Liver (tissue), 9 donors: ENCODE results near the gene ZNF224. TPM values are rescaled to one million over a fixed set of nuclear protein-coding genes. Genes with fewer than 3 reads are reported as not detected.

Experiments
- DNase-seq: peaks from one replicate; pipeline ENCODE4 v3.0.0-alpha.2; 2017; ENCODE audit warnings: low spot score
- H3K27ac ChIP-seq, 2 donors: one replicate each; pipeline ENCODE4 v1.7.0; 2013; ENCODE audit warnings: inconsistent platforms in 2 of 2, low read length in 2 of 2, control low read depth in 1 of 2, low read depth in 1 of 2, mild to moderate bottlenecking in 1 of 2
- H3K27me3 ChIP-seq, 4 donors: one replicate each; pipeline versions ENCODE4 v1.6.1 to v1.7.0; 2013; ENCODE audit warnings: low read length in 3 of 4, inconsistent platforms in 1 of 4, mild to moderate bottlenecking in 1 of 4, moderate library complexity in 1 of 4; ENCODE audit not compliant: control insufficient read depth in 4 of 4, insufficient read depth in 4 of 4
- H3K36me3 ChIP-seq, 4 donors: one replicate each; pipeline versions ENCODE4 v1.6.1 to v1.7.0; 2013; ENCODE audit warnings: low read length in 3 of 4, mild to moderate bottlenecking in 3 of 4, low read depth in 1 of 4, moderate library complexity in 1 of 4; ENCODE audit not compliant: control insufficient read depth in 4 of 4, insufficient read depth in 3 of 4
- H3K4me1 ChIP-seq, 4 donors: one replicate each; pipeline versions ENCODE4 v1.6.1 to v1.7.0; 2013; ENCODE audit warnings: low read length in 3 of 4, mild to moderate bottlenecking in 3 of 4, moderate library complexity in 1 of 4; ENCODE audit not compliant: control insufficient read depth in 4 of 4, insufficient read depth in 4 of 4
- H3K4me3 ChIP-seq, 3 donors: one replicate each; pipeline versions ENCODE4 v1.6.1 to v1.7.0; 2013; ENCODE audit warnings: low read length in 3 of 3, control low read depth in 1 of 3, low read depth in 1 of 3, mild to moderate bottlenecking in 1 of 3
- H3K9ac ChIP-seq, 2 donors: one replicate each; pipeline ENCODE4 v1.7.0; 2013; ENCODE audit warnings: low read length in 2 of 2, mild to moderate bottlenecking in 2 of 2, moderate library complexity in 2 of 2, control low read depth in 1 of 2, low read depth in 1 of 2
- H3K9me3 ChIP-seq, 4 donors: one replicate each; pipeline versions ENCODE4 v1.6.1 to v1.7.0; 2013; ENCODE audit warnings: low read length in 3 of 4; ENCODE audit not compliant: control insufficient read depth in 4 of 4
- CTCF ChIP-seq: fragments of 150-350 bp; IDR thresholded peaks from 2 replicates; pipeline ENCODE4 v1.5.1; 2017; ENCODE audit warnings: improper control_type of control experiment, low read depth, low read length; ENCODE audit not compliant: missing input control
- EGR1 ChIP-seq, 2 donors: IDR thresholded peaks; 2 replicates each; pipeline ENCODE4 v1.6.1; 2016 to 2018; ENCODE audit warnings: antibody characterized with exemption in 2 of 2, low read depth in 2 of 2
- FOXA1 ChIP-seq: IDR thresholded peaks from 2 replicates; pipeline ENCODE4 v1.6.1; 2016; ENCODE audit warnings: antibody characterized with exemption
- FOXA2 ChIP-seq: IDR thresholded peaks from 2 replicates; pipeline ENCODE4 v1.6.1; 2016; ENCODE audit warnings: antibody characterized with exemption
- GABPA ChIP-seq, 2 donors: IDR thresholded peaks in 1 of 2; conservative IDR thresholded peaks in 1 of 2; 2 replicates each; pipeline ENCODE4 v1.6.1; 2016; ENCODE audit warnings: antibody characterized with exemption in 2 of 2, mild to moderate bottlenecking in 1 of 2, moderate library complexity in 1 of 2
- HNF4A ChIP-seq, 2 donors: conservative IDR thresholded peaks; 2 replicates each; pipeline ENCODE4 v1.6.1; 2016; ENCODE audit warnings: antibody characterized with exemption in 2 of 2, mild to moderate bottlenecking in 2 of 2
- HNF4G ChIP-seq: IDR thresholded peaks from 2 replicates; pipeline ENCODE4 v1.6.1; 2016; ENCODE audit warnings: antibody characterized with exemption
- JUND ChIP-seq, 2 donors: IDR thresholded peaks; 2 replicates each; pipeline ENCODE4 v1.6.1; 2016; ENCODE audit warnings: antibody characterized with exemption in 2 of 2
- NR2F2 ChIP-seq: IDR thresholded peaks from 2 replicates; pipeline ENCODE4 v1.6.1; 2016; ENCODE audit warnings: antibody characterized with exemption
- RAD21 ChIP-seq, 2 donors: IDR thresholded peaks; 2 replicates each; pipeline ENCODE4 v1.6.1; 2016; ENCODE audit warnings: antibody characterized with exemption in 2 of 2, mild to moderate bottlenecking in 2 of 2
- RXRA ChIP-seq, 2 donors: IDR thresholded peaks; 2 replicates each; pipeline ENCODE4 v1.6.1; 2017 to 2018; ENCODE audit warnings: antibody characterized with exemption in 2 of 2, mild to moderate bottlenecking in 1 of 2
- SP1 ChIP-seq: IDR thresholded peaks from 2 replicates; pipeline ENCODE4 v1.6.1; 2018; ENCODE audit warnings: antibody characterized with exemption, mild to moderate bottlenecking
- TAF1 ChIP-seq: conservative IDR thresholded peaks from 2 replicates; pipeline ENCODE4 v1.6.1; 2016; ENCODE audit warnings: antibody characterized with exemption, mild to moderate bottlenecking
- YY1 ChIP-seq: IDR thresholded peaks from 2 replicates; pipeline ENCODE4 v1.6.1; 2016; ENCODE audit warnings: antibody characterized with exemption, mild to moderate bottlenecking
- WGBS: extraction: QIAGEN DNeasy Blood & Tissue Kit; methylation state at CpG from one replicate; pipeline ENCODE4 v1.1.7; 2013; 5-methylcytosine and 5-hydroxymethylcytosine counted together
- polyA plus RNA-seq, 2 donors: library from polyadenylated mRNA; stranded (reverse) in 1 of 2; unstranded in 1 of 2; fragments of 200-250 nt in 1 of 2; fragments of >200 nt in 1 of 2; fragmentation: Nextera tagmentation in 1 of 2; extraction: Ambion mirVana in 1 of 2; gene quantifications; one replicate each; pipeline versions ENCODE4 v1.2.1 to v1.2.3, GENCODE V29; 2013 to 2015
- total RNA-seq, 2 donors: library from RNA; depleted of rRNA; stranded (reverse); fragments of >200 nt; gene quantifications; one replicate each; pipeline ENCODE4 v1.2.3, GENCODE V29; 2014
- TF ChIP-seq, protein P1 (sequence below): IDR thresholded peaks from 2 replicates; pipeline ENCODE4 v1.6.1; 2016; ENCODE audit warnings: antibody characterized with exemption
- donor health status: healthy.
- donor health status: healthy.
- donor health status: healthy.
- donor health status: healthy.
- donor health status: healthy.

Gene ZNF224
- total and polyA plus RNA-seq, 4 donors: 4.5 to 20.7 (median 14.9) TPM

DNA sequence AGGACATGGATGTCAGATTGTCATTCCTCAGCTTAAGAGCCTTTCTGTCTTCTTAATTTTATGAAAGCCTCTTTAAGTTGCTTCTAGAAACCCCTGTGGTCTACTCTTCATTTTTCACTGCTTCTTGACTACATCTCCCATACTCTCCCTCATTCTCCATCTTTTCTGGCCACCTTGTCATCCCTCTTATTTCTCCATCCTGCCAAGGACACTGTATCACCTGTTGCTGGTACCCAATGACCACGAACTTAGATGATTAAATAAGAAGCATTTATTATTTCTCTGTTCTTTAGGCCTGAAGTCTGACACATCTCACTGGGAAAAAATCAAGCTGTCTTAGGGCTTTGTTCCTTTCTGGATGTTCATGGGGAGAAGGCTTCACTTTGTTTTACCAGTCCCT lies 33.1 kb upstream of the ZNF224 start:
- peak overlapping the region in 2 of 3 donors; percentile 39 to 57 for H3K4me3 ChIP-seq
- peaks cover 8 to 65% (median 59%) of the 10 kb centered on the region in 4 donors for H3K9me3 ChIP-seq
- no peaks in the 10 kb centered on the region for H3K27me3 ChIP-seq
- no peaks in the 10 kb centered on the region for H3K4me1 ChIP-seq
- H3K27ac ChIP-seq: no peak overlapping the region
- peaks cover 16 to 86% (median 70%) of the 10 kb centered on the region in 4 donors for H3K36me3 ChIP-seq
- DNase-seq: no peak
- WGBS: 93% methylated on average over 1 of the region's 1 CpG
- TF ChIP-seq YY1: no peak
- no peak for TF ChIP-seq RAD21 (IDR thresholded peaks at IDR 0.05)
- TF ChIP-seq, protein P1, sequence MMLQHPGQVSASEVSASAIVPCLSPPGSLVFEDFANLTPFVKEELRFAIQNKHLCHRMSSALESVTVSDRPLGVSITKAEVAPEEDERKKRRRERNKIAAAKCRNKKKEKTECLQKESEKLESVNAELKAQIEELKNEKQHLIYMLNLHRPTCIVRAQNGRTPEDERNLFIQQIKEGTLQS: no peak
- no peak overlapping the region for H3K9ac ChIP-seq

DNA sequence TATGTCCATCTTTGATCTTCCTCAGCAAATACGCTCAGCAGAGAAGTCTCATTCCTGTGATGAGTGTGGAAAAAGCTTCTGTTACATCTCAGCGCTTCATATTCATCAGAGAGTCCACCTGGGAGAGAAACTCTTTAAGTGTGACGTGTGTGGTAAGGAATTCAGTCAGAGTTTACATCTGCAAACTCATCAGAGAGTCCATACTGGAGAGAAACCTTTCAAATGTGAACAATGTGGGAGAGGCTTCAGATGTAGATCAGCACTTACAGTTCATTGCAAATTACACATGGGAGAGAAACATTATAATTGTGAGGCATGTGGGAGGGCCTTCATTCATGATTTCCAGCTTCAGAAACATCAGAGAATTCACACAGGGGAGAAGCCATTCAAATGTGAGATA lies 27.9 kb upstream of the ZNF224 start:
- H3K36me3 ChIP-seq: peaks cover 13 to 55% (median 51%) of the 10 kb centered on the region in 4 donors
- peaks cover 35 to 69% (median 58%) of the 10 kb centered on the region in 4 donors for H3K9me3 ChIP-seq

DNA sequence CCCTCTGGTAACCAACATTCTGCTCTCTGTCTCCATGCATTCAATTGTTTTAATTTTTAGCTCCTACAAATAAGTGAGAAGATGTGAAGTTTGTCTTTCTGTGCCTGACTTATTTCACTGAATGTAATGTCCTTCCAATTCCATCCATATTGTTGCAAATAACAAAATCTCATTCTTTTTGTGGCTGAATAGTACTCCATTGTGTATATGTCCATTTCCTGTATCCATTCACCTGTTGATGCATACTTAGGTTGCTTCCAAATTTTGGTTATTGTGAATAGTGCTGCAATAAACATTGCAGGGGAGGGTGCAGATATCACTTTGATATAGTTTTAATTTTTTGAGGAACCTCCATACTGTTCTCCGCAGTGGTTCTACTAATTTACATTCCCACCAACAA lies 24.7 kb upstream of the ZNF224 start:
- TF ChIP-seq FOXA2: no peak
- H3K36me3 ChIP-seq: peaks cover 9 to 25% (median 22%) of the 10 kb centered on the region in 4 donors
- no peaks in the 10 kb centered on the region for H3K27me3 ChIP-seq
- no peak for DNase-seq
- no peak overlapping the region for H3K4me3 ChIP-seq
- peaks cover 33 to 41% (median 35%) of the 10 kb centered on the region in 4 donors for H3K9me3 ChIP-seq
- peaks cover 0 to 14% (median 12%) of the 10 kb centered on the region in 4 donors for H3K4me1 ChIP-seq
- WGBS: 96% methylated on average over 1 of the region's 1 CpG
- H3K9ac ChIP-seq: no peak overlapping the region
- H3K27ac ChIP-seq: no peak overlapping the region

More for the DNA sequence above, 27.9 kb upstream of the ZNF224 start:
- H3K9ac ChIP-seq: no peak overlapping the region
- H3K27ac ChIP-seq: no peak overlapping the region
- H3K4me1 ChIP-seq: no peaks in the 10 kb centered on the region
- no peaks in the 10 kb centered on the region for H3K27me3 ChIP-seq
- WGBS: 82% methylated on average over 3 of the region's 3 CpGs
- TF ChIP-seq, protein P1: no peak
- TF ChIP-seq SP1: no peak
- no peak for TF ChIP-seq YY1
- no peak for TF ChIP-seq HNF4G
- no peak for TF ChIP-seq GABPA (IDR thresholded peaks at IDR 0.05 in 1 of 2, conservative IDR thresholded peaks at IDR 0.05 in 1 of 2)
- no peak for TF ChIP-seq FOXA1
- no peak for TF ChIP-seq NR2F2
- TF ChIP-seq EGR1 (IDR thresholded peaks at IDR 0.05; ENCODE audit: low read depth in 2 of 2): no peak
- TF ChIP-seq CTCF: no peak
- TF ChIP-seq HNF4A (conservative IDR thresholded peaks at IDR 0.05): no peak
- TF ChIP-seq FOXA2: no peak
- no peak for TF ChIP-seq TAF1
- no peak for TF ChIP-seq JUND (IDR thresholded peaks at IDR 0.05)
- no peak for TF ChIP-seq RXRA (IDR thresholded peaks at IDR 0.05)
- DNase-seq: no peak
- H3K4me3 ChIP-seq: peak overlapping the region in 2 of 3 donors; percentile 68 to 78
